Left lung (tissue), 10 donors: Measurements from ENCODE around the gene ARR3. TPM values are rescaled to one million over a fixed set of nuclear protein-coding genes. Genes with fewer than 3 reads are reported as not detected.

Source experiments
- ATAC-seq: fragments of 200-7000 bp; cut with Tn5 transposase; one replicate; pipeline ENCODE4 v1.9.1; 2020; ENCODE audit warnings: moderate library complexity
- DNase-seq, 4 donors: peaks; one replicate each; pipeline ENCODE4 v3.0.0-alpha.2; 2013 to 2020
- H3K27ac ChIP-seq, 2 donors: fragments of 200-600 bp; sonication (generic) in 1 of 2; one replicate each; pipeline versions ENCODE4 v1.5.0 to v1.8.0; 2020 to 2021
- H3K27me3 ChIP-seq, 2 donors: fragments of 200-600 bp; sonication (generic) in 1 of 2; one replicate each; pipeline versions ENCODE4 v1.5.0 to v1.8.0; 2020 to 2021
- H3K36me3 ChIP-seq, 2 donors: fragments of 200-600 bp; sonication (generic) in 1 of 2; one replicate each; pipeline versions ENCODE4 v1.5.0 to v1.8.0; 2020 to 2021
- H3K4me1 ChIP-seq, 2 donors: fragments of 200-600 bp; one replicate each; pipeline ENCODE4 v1.8.0; 2021
- H3K4me3 ChIP-seq, 2 donors: fragments of 200-600 bp; sonication (generic) in 1 of 2; one replicate each; pipeline versions ENCODE4 v1.5.0 to v1.8.0; 2020 to 2021; ENCODE audit warnings: mild to moderate bottlenecking in 1 of 2
- H3K9me3 ChIP-seq, 2 donors: fragments of 200-600 bp; sonication (generic) in 1 of 2; one replicate each; pipeline versions ENCODE4 v1.5.0 to v1.8.0; 2020 to 2021
- CTCF ChIP-seq, 2 donors: fragments of 200-600 bp; sonication (generic) in 1 of 2; IDR thresholded peaks; one replicate each; pipeline versions ENCODE4 v1.5.0 to v1.8.0; 2021; ENCODE audit warnings: antibody characterized with exemption in 2 of 2
- intact Hi-C, 2 donors: fragments of 100-400 bp; cut with DNase I; formaldehyde crosslinking; loops; one replicate each; pipeline versions ENCODE4 v1.11.2 to v1.14.2; 2022
- polyA plus RNA-seq, 6 donors: library from polyadenylated mRNA; unstranded; fragments of 120-200 nt; gene quantifications; one replicate each; pipeline ENCODE4 v1.2.1, GENCODE V29; 2013; ENCODE audit not compliant: insufficient read length in 6 of 6
- total RNA-seq, 2 donors: library from RNA; stranded (reverse); fragmentation: NEBNext Ultra II Directional; extraction: Animal tissue kit (Norgen Biotek cat#: 25700); gene quantifications; one replicate each; pipeline ENCODE4 v1.2.1, GENCODE V29; 2021
- donor health status: DM: no; HTN: yes; CAD: no.
- donor health status: DM: no; HTN: no; CAD: no.

ARR3 gene
- total and polyA plus RNA-seq, 8 donors: 1.2 to 2.1 (median 1.6) TPM; not detected in 2

GRCh38 chrX:70252491-70252890, 15.6 kb upstream of the ARR3 start:
- no peak for ATAC-seq
- Histone ChIP-seq H3K27ac (no peak overlapping the region), H3K4me1 (no peaks in the 10 kb centered on the region), H3K4me3 (no peak overlapping the region), H3K9me3 (no peaks in the 10 kb centered on the region), H3K36me3 (no peaks in the 10 kb centered on the region), H3K27me3 (peaks cover 0 to under 1% of the 10 kb centered on the region in 2 donors)
- intact Hi-C loops: no loop called here
- no peak for TF ChIP-seq CTCF (IDR thresholded peaks at IDR 0.05)
- no peak for DNase-seq

- no peaks in the 10 kb centered on the region for H3K36me3 ChIP-seq
- no peaks in the 10 kb centered on the region for H3K9me3 ChIP-seq
- no peaks in the 10 kb centered on the region for H3K27me3 ChIP-seq
- no peak overlapping the region for H3K27ac ChIP-seq
- ATAC-seq (no peak), DNase-seq (no peak)
- H3K4me3 ChIP-seq: no peak overlapping the region
- intact Hi-C loops: no loop called here
- no peak for TF ChIP-seq CTCF (IDR thresholded peaks at IDR 0.05)
- no peaks in the 10 kb centered on the region for H3K4me1 ChIP-seq
Measured at GRCh38 chrX:70253377-70254062, 14.6 kb upstream of the ARR3 start.

GRCh38 chrX:70254063-70254400, 14.1 kb upstream of the ARR3 start:
- intact Hi-C loops: no loop called here
- no peak for TF ChIP-seq CTCF (IDR thresholded peaks at IDR 0.05)
- Histone ChIP-seq H3K27ac (no peak overlapping the region), H3K36me3 (no peaks in the 10 kb centered on the region), H3K9me3 (no peaks in the 10 kb centered on the region), H3K4me1 (no peaks in the 10 kb centered on the region), H3K4me3 (no peak overlapping the region), H3K27me3 (no peaks in the 10 kb centered on the region)
- ATAC-seq: no peak
- no peak for DNase-seq

GRCh38 chrX:70254909-70255308, 13.2 kb upstream of the ARR3 start:
- ATAC-seq (no peak), DNase-seq (no peak)
- H3K9me3 ChIP-seq: no peaks in the 10 kb centered on the region
- H3K27ac ChIP-seq: no peak overlapping the region
- H3K4me3 ChIP-seq: no peak overlapping the region
- H3K4me1 ChIP-seq: no peaks in the 10 kb centered on the region
- H3K27me3 ChIP-seq: no peaks in the 10 kb centered on the region
- H3K36me3 ChIP-seq: no peaks in the 10 kb centered on the region
- TF ChIP-seq CTCF (IDR thresholded peaks at IDR 0.05): no peak
- intact Hi-C loops: no loop called here

GRCh38 chrX:70255452-70255851, 12.7 kb upstream of the ARR3 start:
- ATAC-seq: no peak

More at GRCh38 chrX:70255452-70255851, 12.7 kb upstream of the ARR3 start:
- H3K4me3 ChIP-seq: no peak overlapping the region
- DNase-seq: no peak
- no peak overlapping the region for H3K27ac ChIP-seq
- H3K4me1 ChIP-seq: no peaks in the 10 kb centered on the region
- no peaks in the 10 kb centered on the region for H3K9me3 ChIP-seq
- no peaks in the 10 kb centered on the region for H3K27me3 ChIP-seq
- H3K36me3 ChIP-seq: no peaks in the 10 kb centered on the region
- no peak for TF ChIP-seq CTCF (IDR thresholded peaks at IDR 0.05)
- intact Hi-C loops: no loop called here
